Measurements from ENCODE around the gene NACC2. TPM values are rescaled to one million over a fixed set of nuclear protein-coding genes. Genes with fewer than 3 reads are reported as not detected.

NACC2 gene
- total RNA-seq, 4 donors from 2014 or later = 22.2 to 64.3 (median 26.5) TPM

DNA sequence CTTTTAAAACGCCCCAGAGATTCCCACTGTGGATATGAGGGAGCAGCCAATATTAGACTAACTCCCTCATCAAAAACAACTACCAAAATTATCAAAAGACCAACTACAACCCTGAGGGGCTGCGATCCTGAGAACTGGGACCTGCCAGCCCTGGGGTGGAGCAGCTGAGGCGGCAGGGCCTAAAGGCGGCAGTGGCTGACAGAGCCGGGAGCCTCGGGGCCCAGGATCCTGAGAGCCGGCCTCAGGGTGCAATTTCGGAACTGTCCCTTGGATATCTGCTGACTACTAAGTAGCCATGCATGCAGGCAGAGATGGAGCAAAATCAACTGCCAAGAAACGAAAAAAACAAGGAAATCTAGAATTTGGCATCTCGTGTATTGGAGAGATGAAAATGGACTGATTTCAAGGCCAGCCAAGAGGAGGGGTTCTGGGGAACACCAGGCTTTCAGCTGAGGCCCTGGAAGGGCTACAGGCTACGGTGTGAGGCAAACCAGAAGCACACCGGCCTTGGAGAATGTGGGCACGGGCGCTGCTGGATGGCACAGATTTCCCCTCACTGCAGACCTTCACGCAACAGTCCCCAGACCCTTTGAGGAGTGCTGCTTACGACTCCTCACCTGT, 70.3 kb downstream of the NACC2 start:
- in situ Hi-C loops (cut with MboI; ENCODE audit: low pct_ligation_motif_present in 1 of 4, low pct_unique_long_range_greater_than_20kb in 1 of 4, low sequenced_read_pairs in 3 of 4) = no loop called here
- Histone ChIP-seq H3K36me3 (peaks cover 0 to 3% (median 0%) of the 10 kb centered on the region in 4 donors), H3K27ac (peak overlapping the region; percentile 30 to 54 (median 42)), H3K4me1 (peaks cover 0 to 7% (median 3%) of the 10 kb centered on the region in 4 donors), H3K9me3 (no peaks in the 10 kb centered on the region), H3K4me3 (no peak overlapping the region), H3K27me3 (no peaks in the 10 kb centered on the region)
- intact Hi-C loops (cut with DNase I; ENCODE audit: low total_unique reads) = no loop called here
- WGBS, 2 donors (ENCODE audit: low coverage in 1 of 2) = 60 to 68% methylated on average over 6 to 16 of the region's 16 CpGs
- DNase-seq = no peak
- TF ChIP-seq POLR2AphosphoS5 (IDR thresholded peaks at IDR 0.05) (no peak), POLR2A (IDR thresholded peaks at IDR 0.05) (no peak), EP300 (IDR thresholded peaks at IDR 0.05; ENCODE audit: low read depth) (no peak)
- TF ChIP-seq, protein P1, sequence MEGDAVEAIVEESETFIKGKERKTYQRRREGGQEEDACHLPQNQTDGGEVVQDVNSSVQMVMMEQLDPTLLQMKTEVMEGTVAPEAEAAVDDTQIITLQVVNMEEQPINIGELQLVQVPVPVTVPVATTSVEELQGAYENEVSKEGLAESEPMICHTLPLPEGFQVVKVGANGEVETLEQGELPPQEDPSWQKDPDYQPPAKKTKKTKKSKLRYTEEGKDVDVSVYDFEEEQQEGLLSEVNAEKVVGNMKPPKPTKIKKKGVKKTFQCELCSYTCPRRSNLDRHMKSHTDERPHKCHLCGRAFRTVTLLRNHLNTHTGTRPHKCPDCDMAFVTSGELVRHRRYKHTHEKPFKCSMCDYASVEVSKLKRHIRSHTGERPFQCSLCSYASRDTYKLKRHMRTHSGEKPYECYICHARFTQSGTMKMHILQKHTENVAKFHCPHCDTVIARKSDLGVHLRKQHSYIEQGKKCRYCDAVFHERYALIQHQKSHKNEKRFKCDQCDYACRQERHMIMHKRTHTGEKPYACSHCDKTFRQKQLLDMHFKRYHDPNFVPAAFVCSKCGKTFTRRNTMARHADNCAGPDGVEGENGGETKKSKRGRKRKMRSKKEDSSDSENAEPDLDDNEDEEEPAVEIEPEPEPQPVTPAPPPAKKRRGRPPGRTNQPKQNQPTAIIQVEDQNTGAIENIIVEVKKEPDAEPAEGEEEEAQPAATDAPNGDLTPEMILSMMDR (IDR thresholded peaks at IDR 0.05) = no peak

DNA sequence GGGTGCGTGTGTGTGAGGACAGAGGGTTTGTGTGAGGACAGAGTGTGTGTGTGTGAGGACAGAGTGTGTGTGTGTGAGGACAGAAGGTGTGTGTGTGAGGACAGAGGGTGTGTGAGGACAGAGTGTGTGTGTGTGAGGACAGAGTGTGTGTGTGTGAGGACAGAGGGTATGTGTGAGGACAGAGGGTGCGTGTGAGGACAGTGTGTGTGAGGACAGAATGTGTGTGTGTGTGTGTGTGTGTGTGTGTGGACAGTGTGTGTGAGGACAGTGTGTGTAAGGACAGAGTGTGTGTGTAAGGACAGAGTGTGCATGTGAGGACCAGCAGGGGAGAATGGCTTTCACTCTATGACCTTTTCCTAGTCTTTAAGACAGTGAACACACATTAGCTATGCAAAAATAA, 70.8 kb downstream of the NACC2 start:
- intact Hi-C loops (cut with DNase I; ENCODE audit: low total_unique reads) = no loop called here
- peaks cover 0 to 7% (median 3%) of the 10 kb centered on the region in 4 donors for H3K4me1 ChIP-seq
- no peaks in the 10 kb centered on the region for H3K9me3 ChIP-seq
- H3K4me3 ChIP-seq = no peak overlapping the region
- in situ Hi-C loops (cut with MboI; ENCODE audit: low pct_ligation_motif_present in 1 of 4, low pct_unique_long_range_greater_than_20kb in 1 of 4, low sequenced_read_pairs in 3 of 4) = no loop called here
- TF ChIP-seq POLR2AphosphoS5 (IDR thresholded peaks at IDR 0.05) (no peak), EP300 (IDR thresholded peaks at IDR 0.05; ENCODE audit: low read depth) (no peak), POLR2A (IDR thresholded peaks at IDR 0.05) (no peak)
- TF ChIP-seq, protein P1 (IDR thresholded peaks at IDR 0.05) = no peak
- WGBS, 2 donors (ENCODE audit: low coverage in 1 of 2) = 51 to 79% methylated on average over 2 of the region's 2 CpGs
- DNase-seq = no peak
- no peaks in the 10 kb centered on the region for H3K36me3 ChIP-seq
- H3K27me3 ChIP-seq = no peaks in the 10 kb centered on the region
- H3K27ac ChIP-seq = peak overlapping the region in 3 of 4 donors; percentile 39 to 54 (median 44)

DNA sequence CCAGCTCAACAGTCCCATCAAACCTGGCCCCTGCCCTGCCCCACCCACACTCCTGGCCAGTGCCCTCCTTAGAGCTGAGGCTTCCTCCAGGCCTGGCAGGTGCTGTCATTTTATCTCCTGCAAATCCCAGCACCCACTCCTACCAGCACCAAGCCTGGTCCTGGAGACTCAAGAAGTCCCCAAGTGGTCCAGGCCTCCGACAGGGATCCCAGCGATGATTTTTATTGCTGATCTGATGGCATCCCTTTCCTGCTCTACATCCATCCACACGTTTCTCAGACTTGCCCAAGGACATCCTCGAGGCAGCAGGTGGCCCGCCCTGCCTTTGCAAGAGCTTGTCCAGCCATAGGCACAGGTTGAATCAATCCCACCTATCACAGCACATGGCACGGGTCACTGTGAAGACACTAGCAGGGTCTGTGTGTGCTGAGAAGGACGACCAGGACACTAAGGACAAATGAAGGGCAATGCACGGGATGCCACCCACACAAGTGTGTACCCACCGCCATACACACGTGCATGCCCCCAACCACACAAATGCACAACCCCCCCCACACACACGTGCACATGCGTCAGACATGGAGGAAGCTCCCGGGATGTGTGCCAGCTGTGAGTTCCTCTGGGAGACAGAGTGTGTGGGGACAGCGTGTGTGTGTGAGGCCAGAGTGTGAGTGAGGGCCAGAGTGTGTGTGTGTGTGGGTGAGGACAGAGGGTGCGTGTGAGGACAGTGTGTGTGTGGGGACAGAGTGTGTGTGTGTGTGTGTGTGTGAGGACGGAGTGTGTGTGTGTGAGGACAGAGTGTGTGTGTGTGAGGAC, 71.5 kb downstream of the NACC2 start:
- WGBS, 2 donors (ENCODE audit: low coverage in 1 of 2) = 40 to 70% methylated on average over 1 to 16 of the region's 16 CpGs
- TF ChIP-seq, protein P1 (IDR thresholded peaks at IDR 0.05) = no peak
- TF ChIP-seq EP300 (IDR thresholded peaks at IDR 0.05; ENCODE audit: low read depth) (no peak), POLR2AphosphoS5 (IDR thresholded peaks at IDR 0.05) (no peak), POLR2A (IDR thresholded peaks at IDR 0.05) (no peak)
- DNase-seq = no peak
- H3K4me3 ChIP-seq = no peak overlapping the region
- H3K27ac ChIP-seq = peak overlapping the region in 1 of 4 donors; percentile 1
- H3K36me3 ChIP-seq = no peaks in the 10 kb centered on the region
- intact Hi-C loops (cut with DNase I; ENCODE audit: low total_unique reads) (no loop called here), in situ Hi-C loops (cut with MboI; ENCODE audit: low pct_ligation_motif_present in 1 of 4, low pct_unique_long_range_greater_than_20kb in 1 of 4, low sequenced_read_pairs in 3 of 4) (no loop called here)
- no peaks in the 10 kb centered on the region for H3K27me3 ChIP-seq
- peaks cover 0 to 7% (median 3%) of the 10 kb centered on the region in 4 donors for H3K4me1 ChIP-seq
- H3K9me3 ChIP-seq = no peaks in the 10 kb centered on the region

DNA sequence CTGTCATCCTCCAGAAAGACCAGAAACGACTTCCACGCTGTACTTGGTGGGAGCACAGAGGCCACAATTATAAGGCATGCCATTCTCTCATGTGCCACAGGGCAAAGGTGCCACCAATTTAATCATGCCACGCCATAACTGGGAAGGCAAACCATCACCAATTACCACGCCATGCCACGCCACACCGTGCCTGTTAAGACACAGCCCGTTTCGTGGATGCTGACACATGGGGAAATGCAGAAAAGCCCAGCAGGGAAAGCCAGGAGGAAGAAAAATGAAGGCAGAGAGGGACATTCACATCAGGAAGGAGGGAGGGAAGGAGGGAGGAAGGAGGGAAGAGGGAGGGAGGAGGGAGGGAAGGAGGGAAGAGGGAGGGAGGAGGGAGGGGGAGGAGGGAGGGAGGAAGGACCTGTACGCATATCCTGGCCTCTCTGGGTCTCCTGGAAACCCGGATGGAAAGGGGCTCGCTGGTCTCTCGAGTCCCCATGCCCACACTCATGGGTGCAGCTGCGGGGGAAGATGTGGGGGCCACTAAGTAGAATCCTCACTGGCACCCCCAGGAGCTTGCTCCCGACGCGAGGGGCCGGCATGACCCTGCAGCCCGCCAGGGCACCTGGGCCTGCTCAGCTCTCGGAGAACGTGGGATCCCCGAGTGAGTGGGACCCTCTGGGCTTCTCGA, 72.2 kb downstream of the NACC2 start:
- Histone ChIP-seq H3K9me3 (no peaks in the 10 kb centered on the region), H3K27me3 (no peaks in the 10 kb centered on the region), H3K27ac (peak overlapping the region in 1 of 4 donors; percentile 1), H3K36me3 (no peaks in the 10 kb centered on the region), H3K4me1 (peaks cover 0 to 7% (median 3%) of the 10 kb centered on the region in 4 donors), H3K4me3 (no peak overlapping the region)
- no peak for TF ChIP-seq POLR2AphosphoS5 (IDR thresholded peaks at IDR 0.05)
- no peak for TF ChIP-seq EP300 (IDR thresholded peaks at IDR 0.05; ENCODE audit: low read depth)
- TF ChIP-seq, protein P1 (IDR thresholded peaks at IDR 0.05) = no peak
- no peak for TF ChIP-seq POLR2A (IDR thresholded peaks at IDR 0.05)
- in situ Hi-C loops (cut with MboI; ENCODE audit: low pct_ligation_motif_present in 1 of 4, low pct_unique_long_range_greater_than_20kb in 1 of 4, low sequenced_read_pairs in 3 of 4) = no loop called here
- 92% methylated on average over 22 of the region's 22 CpGs; no CpG with 5 or more reads in 1 of the 2 donors for WGBS, 2 donors (ENCODE audit: low coverage in 1 of 2)
- no peak for DNase-seq
- intact Hi-C loops (cut with DNase I; ENCODE audit: low total_unique reads) = no loop called here
